Stimulated activated CD8-positive, alpha-beta memory T cell treated with anti-CD3 and anti-CD28 coated beads, Interleukin-15, amount 100 ng/mL, for 48 hours (primary cell): ENCODE results near the gene HOOK2.
"Not testable (repeated sequence)": the region's sequence is repeated elsewhere in the genome, so short reads cannot be mapped to it uniquely, and the experiment has no call there.

Experiments used
- DNase-seq, 2 donors: peaks; one replicate each; pipeline ENCODE4 v3.0.0-alpha.2; 2020; ENCODE audit warnings: low read depth in 2 of 2

HOOK2 gene

GRCh38 chr19:12752056-12752781 lies 23.1 kb downstream of the HOOK2 start:
- DNase-seq: no peak

- no peak for DNase-seq
These were observed 23.7 kb downstream of the HOOK2 start, which contains the start of gene BEST2 for GRCh38 chr19:12751635-12752034. BEST2 (plus strand) TSS chr19:12751791; CDS start chr19:12752593, 802 bp downstream.

GRCh38 chr19:12750851-12751250 lies 24.5 kb downstream of the HOOK2 start:
- DNase-seq: no peak

- no peak for DNase-seq
These were observed 25.3 kb downstream of the HOOK2 start for GRCh38 chr19:12749938-12750521.

GRCh38 chr19:12748489-12748888 lies 26.9 kb downstream of the HOOK2 start:
- no peak for DNase-seq

- DNase-seq: no peak
These were observed 30.0 kb downstream of the HOOK2 start for GRCh38 chr19:12745166-12745897.

GRCh38 chr19:12737835-12738351 lies 37.5 kb downstream of the HOOK2 start:
- no peak for DNase-seq

- peak; percentile 64 to 71 for DNase-seq
These were observed 38.1 kb downstream of the HOOK2 start, which contains the start of gene GET3 for GRCh38 chr19:12736995-12737834. GET3 (plus strand) TSS chr19:12737497; CDS start chr19:12737506, 9 bp downstream.

GRCh38 chr19:12733369-12734214 lies 41.8 kb downstream of the HOOK2 start:
- DNase-seq: peak in 1 of 2 donors; percentile 54

- DNase-seq: no peak
These were observed 44.0 kb downstream of the HOOK2 start for GRCh38 chr19:12731337-12731736.

GRCh38 chr19:12730064-12730463 lies 45.3 kb downstream of the HOOK2 start:
- DNase-seq: no peak

- no peak for DNase-seq
These were observed 47.5 kb downstream of the HOOK2 start for GRCh38 chr19:12727745-12728433.

GRCh38 chr19:12726988-12727316 lies 48.4 kb downstream of the HOOK2 start:
- DNase-seq: no peak

- DNase-seq: not testable (repeated sequence)
These were observed 49.7 kb downstream of the HOOK2 start for GRCh38 chr19:12725612-12726011.

GRCh38 chr19:12723641-12724426 lies 51.5 kb downstream of the HOOK2 start, which contains the start of gene TNPO2:
TNPO2 (minus strand) TSS chr19:12723932; CDS start chr19:12720977, 2,955 bp downstream.
- DNase-seq: peak; percentile 56 to 65

GRCh38 chr19:12723381-12723640 lies 52.0 kb downstream of the HOOK2 start:
- DNase-seq: no peak

- DNase-seq: peak; percentile 92
These were observed 52.6 kb downstream of the HOOK2 start for GRCh38 chr19:12722566-12723380.
